Keratinocyte (primary cell): Measurements from ENCODE around the gene HINT2. TPM values are rescaled to one million over a fixed set of nuclear protein-coding genes. Genes with fewer than 3 reads are reported as not detected.

ENCODE experiments used
- DNase-seq: peaks from one replicate; pipeline ENCODE4 v3.0.0-alpha.2; 2011; ENCODE audit warnings: low read depth, missing footprints, low spot score
- FAIRE-seq: peaks from 2 replicates; lab custom pipeline; 2011; peaks lifted over from hg19 to GRCh38; lab: Jason Lieb, UNC
- H2AFZ ChIP-seq: 2 replicates; pipeline ENCODE4 v1.6.0; 2012; ENCODE audit warnings: low read length, control low read depth, inconsistent platforms; ENCODE audit not compliant: control insufficient read depth
- H3K27ac ChIP-seq: 2 replicates; pipeline ENCODE4 v1.5.1; 2011; ENCODE audit warnings: low read length; ENCODE audit not compliant: control insufficient read depth, insufficient read depth
- H3K27me3 ChIP-seq: 3 replicates; pipeline ENCODE4 v1.6.0; 2011; ENCODE audit warnings: low read length; ENCODE audit not compliant: control insufficient read depth, insufficient read depth; ENCODE audit errors: extremely low read depth
- H3K36me3 ChIP-seq, 2 experiments: 2 replicates in 1 of 2; 3 replicates in 1 of 2; pipeline ENCODE4 v1.5.1; 2011; ENCODE audit warnings: low read length in 2 of 2, mild to moderate bottlenecking in 1 of 2; ENCODE audit not compliant: control insufficient read depth in 2 of 2, insufficient read depth in 2 of 2; ENCODE audit errors: extremely low read depth in 1 of 2
- H3K4me1 ChIP-seq: 3 replicates; pipeline ENCODE4 v1.5.1; 2011; ENCODE audit warnings: low read length; ENCODE audit not compliant: control insufficient read depth, insufficient read depth; ENCODE audit errors: extremely low read depth
- H3K4me2 ChIP-seq: 3 replicates; pipeline ENCODE4 v1.6.0; 2011; ENCODE audit warnings: low read depth, low read length; ENCODE audit not compliant: control insufficient read depth, insufficient read depth; ENCODE audit errors: extremely low read depth
- H3K4me3 ChIP-seq, 3 experiments: fragments of 200-600 bp in 1 of 3; sonication (generic) in 1 of 3; 2 replicates in 2 of 3; 3 replicates in 1 of 3; pipeline ENCODE4 v1.5.1; 2011 to 2016; ENCODE audit warnings: low read length in 3 of 3, mild to moderate bottlenecking in 3 of 3, control low read depth in 2 of 3, inconsistent platforms in 1 of 3, low read depth in 1 of 3, mixed read lengths in 1 of 3, mixed run types in 1 of 3, moderate library complexity in 1 of 3; ENCODE audit not compliant: control insufficient read depth in 2 of 3, insufficient read depth in 2 of 3; ENCODE audit errors: extremely low read depth in 1 of 3
- H3K79me2 ChIP-seq: 2 replicates; pipeline ENCODE4 v1.6.0; 2012; ENCODE audit warnings: low read length; ENCODE audit not compliant: control insufficient read depth, insufficient read depth
- H3K9ac ChIP-seq: 3 replicates; pipeline ENCODE4 v1.6.0; 2011; ENCODE audit warnings: low read length; ENCODE audit not compliant: control insufficient read depth, insufficient read depth; ENCODE audit errors: extremely low read depth
- H3K9me1 ChIP-seq: 3 replicates; pipeline ENCODE4 v1.6.0; 2011; ENCODE audit warnings: low read length; ENCODE audit not compliant: control insufficient read depth, insufficient read depth; ENCODE audit errors: extremely low read depth
- H3K9me3 ChIP-seq: 2 replicates; pipeline ENCODE4 v1.5.1; 2012; ENCODE audit warnings: low read depth, low read length; ENCODE audit not compliant: control insufficient read depth
- H4K20me1 ChIP-seq: 3 replicates; pipeline ENCODE4 v1.6.0; 2011; ENCODE audit warnings: low read length; ENCODE audit not compliant: control insufficient read depth, insufficient read depth; ENCODE audit errors: extremely low read depth
- EZH2 ChIP-seq: IDR thresholded peaks from one replicate; pipeline ENCODE4 v1.6.1; 2012; ENCODE audit warnings: inconsistent platforms, mild to moderate bottlenecking, low read length, moderate library complexity
- dilution Hi-C: fragments of 300-500 bp; cut with MboI; formaldehyde crosslinking; loops from one replicate; pipeline ENCODE4 v1.7.0; 2020; ENCODE audit warnings: low sequenced_read_pairs; ENCODE audit not compliant: extremely low pct_ligation_motif_present
- polyA plus RNA-seq, 5 experiments: library from polyadenylated mRNA; depleted of rRNA in 3 of 5; stranded (reverse) in 3 of 5; stranded (forward) in 1 of 5; unstranded in 1 of 5; fragments of >200 nt; gene quantifications; 1 replicate in 1 of 5; 2 replicates in 3 of 5; 3 replicates in 1 of 5; pipeline versions ENCODE4 v1.2.1 to v1.2.3, GENCODE V29; 2011 to 2012; ENCODE audit warnings: missing spikeins in 2 of 5, low read depth in 1 of 5, low replicate concordance in 1 of 5
- TF ChIP-seq, protein P1 (sequence below), 3 experiments: IDR thresholded peaks in 1 of 3; conservative IDR thresholded peaks in 1 of 3; optimal IDR thresholded peaks in 1 of 3; 2 replicates in 2 of 3; 3 replicates in 1 of 3; pipeline versions ENCODE3 to v1.5.1; 2011; ENCODE audit warnings: low read length in 3 of 3, mild to moderate bottlenecking in 3 of 3, moderate library complexity in 2 of 3, control low read depth in 1 of 3, inconsistent platforms in 1 of 3; ENCODE audit not compliant: insufficient read depth in 2 of 3; ENCODE audit errors: extremely low read depth in 1 of 3

Gene HINT2
- polyA plus RNA-seq, 1 donor (not counting 4 experiments of a cell fraction or from before 2014, with no cell fraction given) = 16.6 TPM

DNA sequence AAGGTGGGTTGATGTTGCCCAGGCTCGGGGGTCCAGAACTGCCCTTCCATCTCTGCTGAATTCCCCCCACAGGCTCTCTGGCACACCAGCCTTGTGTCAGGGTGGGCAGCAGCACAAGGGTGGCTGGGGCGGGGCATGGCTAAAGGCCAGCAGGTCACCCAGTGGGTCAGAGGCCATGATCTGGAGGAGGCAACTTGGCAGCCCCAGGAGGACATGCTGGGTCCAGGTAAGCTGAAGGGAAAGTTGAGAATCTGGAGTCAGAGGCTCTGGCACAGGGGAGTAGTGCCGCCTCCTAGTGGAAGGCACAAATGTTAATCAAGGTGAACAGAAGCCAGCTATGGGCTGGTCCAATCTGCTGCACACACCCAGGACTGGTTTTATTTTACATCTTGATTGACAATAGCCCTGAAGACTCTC, 20.4 kb upstream of the HINT2 start:
- H3K4me3 ChIP-seq = no peak overlapping the region
- dilution Hi-C loops = no loop called here
- no peak overlapping the region for H3K9ac ChIP-seq
- no peak overlapping the region for H3K4me2 ChIP-seq
- no peaks in the 10 kb centered on the region for H4K20me1 ChIP-seq
- no peaks in the 10 kb centered on the region for H3K4me1 ChIP-seq
- H3K27me3 ChIP-seq = no peaks in the 10 kb centered on the region
- H3K36me3 ChIP-seq = no peaks in the 10 kb centered on the region
- DNase-seq = no peak
- TF ChIP-seq EZH2 = no peak
- TF ChIP-seq, protein P1, sequence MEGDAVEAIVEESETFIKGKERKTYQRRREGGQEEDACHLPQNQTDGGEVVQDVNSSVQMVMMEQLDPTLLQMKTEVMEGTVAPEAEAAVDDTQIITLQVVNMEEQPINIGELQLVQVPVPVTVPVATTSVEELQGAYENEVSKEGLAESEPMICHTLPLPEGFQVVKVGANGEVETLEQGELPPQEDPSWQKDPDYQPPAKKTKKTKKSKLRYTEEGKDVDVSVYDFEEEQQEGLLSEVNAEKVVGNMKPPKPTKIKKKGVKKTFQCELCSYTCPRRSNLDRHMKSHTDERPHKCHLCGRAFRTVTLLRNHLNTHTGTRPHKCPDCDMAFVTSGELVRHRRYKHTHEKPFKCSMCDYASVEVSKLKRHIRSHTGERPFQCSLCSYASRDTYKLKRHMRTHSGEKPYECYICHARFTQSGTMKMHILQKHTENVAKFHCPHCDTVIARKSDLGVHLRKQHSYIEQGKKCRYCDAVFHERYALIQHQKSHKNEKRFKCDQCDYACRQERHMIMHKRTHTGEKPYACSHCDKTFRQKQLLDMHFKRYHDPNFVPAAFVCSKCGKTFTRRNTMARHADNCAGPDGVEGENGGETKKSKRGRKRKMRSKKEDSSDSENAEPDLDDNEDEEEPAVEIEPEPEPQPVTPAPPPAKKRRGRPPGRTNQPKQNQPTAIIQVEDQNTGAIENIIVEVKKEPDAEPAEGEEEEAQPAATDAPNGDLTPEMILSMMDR (optimal IDR thresholded peaks at IDR 0.05 in 1 of 3, IDR thresholded peaks at IDR 0.05 in 1 of 3, conservative IDR thresholded peaks at IDR 0.05 in 1 of 3; ENCODE audit: extremely low read depth in 1 of 3, insufficient read depth in 2 of 3, low read length in 3 of 3) = peak; percentile 56 to 79 (median 69)
- H3K9me3 ChIP-seq = no peaks in the 10 kb centered on the region
- no peaks in the 10 kb centered on the region for H3K79me2 ChIP-seq
- H3K27ac ChIP-seq = no peak overlapping the region
- H2AFZ ChIP-seq = no peak overlapping the region
- H3K9me1 ChIP-seq = no peaks in the 10 kb centered on the region
- peak; percentile 72 for FAIRE-seq

DNA sequence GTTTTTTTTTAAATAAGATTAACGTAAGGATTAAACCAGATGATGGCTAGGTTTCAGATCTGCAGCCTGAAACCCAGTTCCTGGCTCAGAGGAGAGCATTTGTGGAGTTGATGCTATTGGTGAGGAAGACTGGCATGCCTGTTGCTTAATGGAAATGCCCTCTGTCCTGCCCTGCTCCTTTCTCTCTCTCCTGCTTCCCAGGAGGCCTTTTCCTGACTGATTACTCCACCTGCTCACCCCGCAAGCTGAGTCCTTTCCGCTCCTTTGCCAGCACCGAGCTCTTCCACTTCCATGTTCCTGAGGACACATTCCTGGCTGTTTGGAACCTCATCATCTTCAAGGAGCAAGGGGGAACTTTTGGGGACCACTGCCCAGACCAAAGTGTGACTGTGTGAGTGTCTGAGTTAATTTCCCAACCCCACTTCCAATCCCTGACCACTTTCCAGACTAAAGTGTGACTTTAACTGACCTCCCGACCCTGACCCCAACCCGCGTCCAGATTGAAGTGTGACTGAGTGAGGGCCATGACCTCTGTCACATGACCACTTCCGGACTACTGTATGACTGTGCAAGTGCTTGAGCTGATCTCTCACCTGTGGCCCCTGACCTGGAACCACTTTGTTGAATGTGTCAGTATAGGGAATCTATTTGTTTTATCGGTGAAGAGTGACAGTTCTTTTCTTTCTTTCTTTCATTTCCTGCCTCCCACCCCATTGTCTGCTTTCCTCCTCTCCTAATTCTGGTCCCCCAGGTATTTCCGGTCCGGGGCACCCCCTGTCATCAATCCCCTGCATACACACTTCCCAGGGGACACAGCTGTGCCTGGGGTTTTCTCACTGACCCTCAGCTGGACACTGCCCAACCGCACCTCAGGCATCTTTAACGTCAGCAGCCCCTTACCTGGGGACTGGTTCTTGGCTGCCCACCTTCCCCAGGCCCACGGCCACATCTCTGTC, 19.7 kb upstream of the HINT2 start:
- no peak overlapping the region for H3K4me3 ChIP-seq
- H4K20me1 ChIP-seq = no peaks in the 10 kb centered on the region
- no peak for TF ChIP-seq EZH2
- TF ChIP-seq, protein P1 (optimal IDR thresholded peaks at IDR 0.05 in 1 of 3, IDR thresholded peaks at IDR 0.05 in 1 of 3, conservative IDR thresholded peaks at IDR 0.05 in 1 of 3; ENCODE audit: extremely low read depth in 1 of 3, insufficient read depth in 2 of 3, low read length in 3 of 3) = no peak
- H3K9ac ChIP-seq = no peak overlapping the region
- FAIRE-seq = no peak
- no peak for DNase-seq
- H3K9me3 ChIP-seq = no peaks in the 10 kb centered on the region
- H3K36me3 ChIP-seq = no peaks in the 10 kb centered on the region
- dilution Hi-C loops = no loop called here
- H3K9me1 ChIP-seq = no peaks in the 10 kb centered on the region
- no peaks in the 10 kb centered on the region for H3K27me3 ChIP-seq
- peaks cover 2% of the 10 kb centered on the region for H3K4me1 ChIP-seq
- no peak overlapping the region for H3K4me2 ChIP-seq
- H2AFZ ChIP-seq = no peak overlapping the region
- H3K27ac ChIP-seq = no peak overlapping the region
- no peaks in the 10 kb centered on the region for H3K79me2 ChIP-seq
